ENCODE results near the gene PCK2. TPM values are rescaled to one million over a fixed set of nuclear protein-coding genes. Genes with fewer than 3 reads are reported as not detected.

PCK2 gene
- total RNA-seq, 2 donors from 2014 or later, result 1.8 to 10.7 TPM

DNA sequence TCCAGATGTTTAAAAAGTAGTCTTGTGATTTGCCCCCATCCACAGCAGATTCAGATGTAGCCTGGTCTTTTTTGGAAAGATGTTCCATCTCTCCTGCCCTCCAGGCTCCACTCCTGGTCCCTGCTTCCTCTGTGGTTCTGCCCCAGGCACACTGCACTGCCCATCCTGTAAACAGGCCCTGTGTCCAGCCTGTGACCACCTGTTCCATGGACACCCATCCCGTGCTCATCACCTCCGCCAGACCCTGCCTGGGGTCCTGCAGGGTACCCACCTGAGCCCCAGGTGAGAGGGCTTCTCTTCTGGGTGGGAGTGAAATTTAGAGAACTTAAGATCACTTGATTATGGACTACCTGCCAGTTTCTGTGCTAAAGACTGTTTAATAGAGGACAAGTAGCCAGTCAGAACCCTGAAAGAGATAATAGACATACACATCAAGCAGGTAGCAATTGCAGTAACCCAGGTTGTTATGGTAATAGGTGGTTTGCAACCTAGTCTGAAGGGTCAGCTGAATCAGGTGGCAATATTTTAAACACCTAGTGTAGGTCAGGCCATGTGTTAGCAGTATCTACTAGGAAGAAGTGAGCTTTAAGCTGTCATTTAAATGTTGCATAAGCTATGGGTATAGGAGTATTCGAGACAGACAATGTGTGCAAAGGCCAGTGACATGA lies 55.3 kb downstream of the PCK2 start:
- no peaks in the 10 kb centered on the region for H3K27me3 ChIP-seq
- no peak for DNase-seq (ENCODE audit: low spot score)

DNA sequence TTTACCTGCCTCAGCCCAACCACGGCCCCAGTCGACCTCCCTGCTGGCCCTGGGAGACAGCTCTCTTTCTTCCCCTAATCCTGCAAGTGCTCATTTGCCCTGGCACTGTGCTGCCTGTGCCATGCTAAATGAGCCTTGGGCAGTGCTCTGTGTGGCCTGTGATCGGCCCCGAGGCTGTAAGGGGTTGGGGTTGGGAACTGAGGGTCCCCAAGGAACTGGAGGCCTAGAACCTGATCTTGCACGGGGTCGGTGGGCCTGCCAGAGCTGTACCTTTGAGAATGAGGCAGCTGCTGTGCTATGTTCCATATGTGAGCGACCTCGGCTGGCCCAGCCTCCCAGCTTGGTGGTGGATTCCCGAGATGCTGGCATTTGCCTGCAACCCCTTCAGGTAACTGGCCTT lies 56.0 kb downstream of the PCK2 start:
- no peaks in the 10 kb centered on the region for H3K27me3 ChIP-seq
- no peak overlapping the region for H3K4me3 ChIP-seq
- TF ChIP-seq, protein P1, sequence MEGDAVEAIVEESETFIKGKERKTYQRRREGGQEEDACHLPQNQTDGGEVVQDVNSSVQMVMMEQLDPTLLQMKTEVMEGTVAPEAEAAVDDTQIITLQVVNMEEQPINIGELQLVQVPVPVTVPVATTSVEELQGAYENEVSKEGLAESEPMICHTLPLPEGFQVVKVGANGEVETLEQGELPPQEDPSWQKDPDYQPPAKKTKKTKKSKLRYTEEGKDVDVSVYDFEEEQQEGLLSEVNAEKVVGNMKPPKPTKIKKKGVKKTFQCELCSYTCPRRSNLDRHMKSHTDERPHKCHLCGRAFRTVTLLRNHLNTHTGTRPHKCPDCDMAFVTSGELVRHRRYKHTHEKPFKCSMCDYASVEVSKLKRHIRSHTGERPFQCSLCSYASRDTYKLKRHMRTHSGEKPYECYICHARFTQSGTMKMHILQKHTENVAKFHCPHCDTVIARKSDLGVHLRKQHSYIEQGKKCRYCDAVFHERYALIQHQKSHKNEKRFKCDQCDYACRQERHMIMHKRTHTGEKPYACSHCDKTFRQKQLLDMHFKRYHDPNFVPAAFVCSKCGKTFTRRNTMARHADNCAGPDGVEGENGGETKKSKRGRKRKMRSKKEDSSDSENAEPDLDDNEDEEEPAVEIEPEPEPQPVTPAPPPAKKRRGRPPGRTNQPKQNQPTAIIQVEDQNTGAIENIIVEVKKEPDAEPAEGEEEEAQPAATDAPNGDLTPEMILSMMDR (IDR thresholded peaks at IDR 0.05), result no peak
- no peak overlapping the region for H3K27ac ChIP-seq
- no peak for DNase-seq (ENCODE audit: low spot score)
- H3K9me3 ChIP-seq, result no peaks in the 10 kb centered on the region
- peaks cover 0 to 30% of the 10 kb centered on the region in 2 donors for H3K4me1 ChIP-seq
- H3K36me3 ChIP-seq, result peaks cover 54% of the 10 kb centered on the region

More for the DNA sequence above, 55.3 kb downstream of the PCK2 start:
- Histone ChIP-seq H3K4me1 (peaks cover 0 to 30% of the 10 kb centered on the region in 2 donors), H3K4me3 (no peak overlapping the region), H3K9me3 (no peaks in the 10 kb centered on the region), H3K36me3 (peaks cover 48% of the 10 kb centered on the region), H3K27ac (no peak overlapping the region)
- TF ChIP-seq, protein P1 (IDR thresholded peaks at IDR 0.05), result no peak

DNA sequence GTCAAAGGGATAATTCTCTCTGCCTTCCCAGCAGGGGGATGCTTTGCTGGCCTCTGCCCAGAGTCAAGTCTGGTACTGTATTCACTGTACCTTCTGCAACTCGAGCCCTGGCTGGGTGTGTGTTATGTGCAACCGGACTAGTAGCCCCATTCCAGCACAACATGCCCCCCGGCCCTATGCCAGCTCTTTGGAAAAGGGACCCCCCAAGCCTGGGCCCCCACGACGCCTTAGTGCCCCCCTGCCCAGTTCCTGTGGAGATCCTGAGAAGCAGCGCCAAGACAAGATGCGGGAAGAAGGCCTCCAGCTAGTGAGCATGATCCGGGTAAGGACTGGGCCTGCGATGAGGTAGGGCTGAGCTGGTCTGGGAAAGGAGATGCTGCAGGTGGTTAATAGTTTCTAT lies 56.5 kb downstream of the PCK2 start:
- Histone ChIP-seq H3K4me1 (peaks cover 0 to 26% of the 10 kb centered on the region in 2 donors), H3K4me3 (no peak overlapping the region), H3K9me3 (no peaks in the 10 kb centered on the region), H3K27ac (no peak overlapping the region), H3K27me3 (no peaks in the 10 kb centered on the region), H3K36me3 (peaks cover 59% of the 10 kb centered on the region)
- no peak for DNase-seq (ENCODE audit: low spot score)
- TF ChIP-seq, protein P1 (IDR thresholded peaks at IDR 0.05), result no peak

DNA sequence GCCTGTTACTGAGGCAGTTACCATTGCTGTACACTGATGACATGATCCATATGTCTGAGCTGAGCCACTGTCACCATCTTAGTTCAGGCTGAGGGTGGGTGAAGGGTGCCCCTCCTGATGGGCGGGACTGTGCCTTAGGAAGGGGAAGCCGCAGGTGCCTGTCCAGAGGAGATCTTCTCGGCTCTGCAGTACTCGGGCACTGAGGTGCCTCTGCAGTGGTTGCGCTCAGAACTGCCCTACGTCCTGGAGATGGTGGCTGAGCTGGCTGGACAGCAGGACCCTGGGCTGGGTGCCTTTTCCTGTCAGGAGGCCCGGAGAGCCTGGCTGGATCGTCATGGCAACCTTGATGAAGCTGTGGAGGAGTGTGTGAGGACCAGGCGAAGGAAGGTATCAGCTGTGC lies 56.9 kb downstream of the PCK2 start:
- peaks cover 64% of the 10 kb centered on the region for H3K36me3 ChIP-seq
- DNase-seq (ENCODE audit: low spot score), result no peak

DNA sequence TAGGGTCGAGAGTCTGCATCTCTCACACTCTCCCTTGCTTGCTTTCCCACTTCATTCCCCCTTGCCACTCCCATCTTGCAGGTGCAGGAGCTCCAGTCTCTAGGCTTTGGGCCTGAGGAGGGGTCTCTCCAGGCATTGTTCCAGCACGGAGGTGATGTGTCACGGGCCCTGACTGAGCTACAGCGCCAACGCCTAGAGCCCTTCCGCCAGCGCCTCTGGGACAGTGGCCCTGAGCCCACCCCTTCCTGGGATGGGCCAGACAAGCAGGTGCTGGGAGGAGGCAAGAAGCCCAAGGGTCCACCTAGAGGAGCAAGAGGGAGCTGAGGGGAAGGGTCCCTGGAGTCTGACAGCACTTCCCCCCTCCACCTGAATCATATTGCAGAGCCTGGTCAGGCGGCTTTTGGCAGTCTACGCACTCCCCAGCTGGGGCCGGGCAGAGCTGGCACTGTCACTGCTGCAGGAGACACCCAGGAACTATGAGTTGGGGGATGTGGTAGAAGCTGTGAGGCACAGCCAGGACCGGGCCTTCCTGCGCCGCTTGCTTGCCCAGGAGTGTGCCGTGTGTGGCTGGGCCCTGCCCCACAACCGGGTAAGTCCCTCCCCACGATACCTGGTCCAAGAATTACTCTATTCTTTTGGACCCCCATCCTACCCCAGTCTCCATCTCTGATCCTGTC lies 57.4 kb downstream of the PCK2 start:
- Histone ChIP-seq H3K4me1 (peaks cover 0 to 18% of the 10 kb centered on the region in 2 donors), H3K27ac (no peak overlapping the region), H3K4me3 (no peak overlapping the region), H3K9me3 (no peaks in the 10 kb centered on the region), H3K36me3 (peaks cover 69% of the 10 kb centered on the region), H3K27me3 (no peaks in the 10 kb centered on the region)
- no peak for DNase-seq (ENCODE audit: low spot score)
- TF ChIP-seq, protein P1 (IDR thresholded peaks at IDR 0.05), result no peak

More for the DNA sequence above, 56.9 kb downstream of the PCK2 start:
- Histone ChIP-seq H3K27ac (no peak overlapping the region), H3K27me3 (no peaks in the 10 kb centered on the region), H3K4me3 (no peak overlapping the region), H3K4me1 (peaks cover 0 to 22% of the 10 kb centered on the region in 2 donors), H3K9me3 (no peaks in the 10 kb centered on the region)
- TF ChIP-seq, protein P1 (IDR thresholded peaks at IDR 0.05), result no peak

Small RNAs within 50 kb of the gene (microRNA-seq; reads per million reads assigned to microRNA genes)
- 0 reads per million in 2 donors for gene MIR7703 (ENCODE audit: borderline number of aligned reads in 2 of 2, borderline replicate concordance in 1 of 2)

Other genes starting within 250 kb of the PCK2 start
- gene DHRS4, start 140.5 kb upstream of the PCK2 start, total RNA-seq, result 10 to 100 TPM; 29.6 to 38.8 TPM
- gene DHRS4L2, start 105.4 kb upstream of the PCK2 start, total RNA-seq, result 10 to 100 TPM; 10.6 to 17.6 TPM
- not detected for gene CARMIL3, start 42.3 kb upstream of the PCK2 start, total RNA-seq
- gene CPNE6, start 22.7 kb upstream of the PCK2 start, total RNA-seq, result under 1 TPM in 1 of 2 donors, not detected in 1; 0.24 TPM
- gene DCAF11, start 20.5 kb downstream of the PCK2 start, total RNA-seq, result 10 to 100 TPM; 54.1 to 69.8 TPM
- gene NRL, start 20.6 kb downstream of the PCK2 start, total RNA-seq, result 1 to 10 TPM; 2.5 to 5.0 TPM
- gene FITM1, start 36.3 kb downstream of the PCK2 start, total RNA-seq, result 100 to 1,000 TPM in 1 of 2 donors, 10 to 100 TPM in 1; 74.3 to 180 TPM
- gene PSME1, start 41.9 kb downstream of the PCK2 start, total RNA-seq, result 100 to 1,000 TPM in 1 of 2 donors, 10 to 100 TPM in 1; 72.9 to 112 TPM
- gene EMC9, start 47.3 kb downstream of the PCK2 start, total RNA-seq, result 10 to 100 TPM in 1 of 2 donors, 1 to 10 TPM in 1; 9.9 to 16.8 TPM
- 10 to 100 TPM; 23.1 to 40.6 TPM for gene PSME2, start 52.3 kb downstream of the PCK2 start, total RNA-seq
- gene RNF31, start 53.2 kb downstream of the PCK2 start, total RNA-seq, result 10 to 100 TPM; 24.1 to 47.5 TPM
- 10 to 100 TPM; 29.2 to 33.1 TPM for gene IRF9, start 67.0 kb downstream of the PCK2 start, total RNA-seq
- 1 to 10 TPM; 3.8 to 5.6 TPM for gene REC8, start 77.8 kb downstream of the PCK2 start, total RNA-seq
- 10 to 100 TPM; 12.1 to 15.7 TPM for gene IPO4, start 94.5 kb downstream of the PCK2 start, total RNA-seq
- 10 to 100 TPM; 23.5 to 42.7 TPM for gene TM9SF1, start 101.1 kb downstream of the PCK2 start, total RNA-seq
- not detected for gene TSSK4, start 111.4 kb downstream of the PCK2 start, total RNA-seq
- 10 to 100 TPM; 31.6 to 63.0 TPM for gene CHMP4A, start 119.2 kb downstream of the PCK2 start, total RNA-seq
- 10 to 100 TPM; 15.5 to 19.7 TPM for gene MDP1, start 121.8 kb downstream of the PCK2 start, total RNA-seq
- 100 to 1,000 TPM; 184 to 206 TPM for gene NEDD8, start 138.1 kb downstream of the PCK2 start, total RNA-seq
- 10 to 100 TPM; 28.1 to 31.7 TPM for gene GMPR2, start 138.6 kb downstream of the PCK2 start, total RNA-seq
- gene TINF2, start 148.3 kb downstream of the PCK2 start, total RNA-seq, result 10 to 100 TPM; 28.2 to 36.3 TPM
- gene TGM1, start 168.9 kb downstream of the PCK2 start, total RNA-seq, result 10 to 100 TPM; 11.9 to 36.9 TPM
- 10 to 100 TPM; 21.3 to 22.2 TPM for gene RABGGTA, start 177.3 kb downstream of the PCK2 start, total RNA-seq
- gene DHRS1, start 205.5 kb downstream of the PCK2 start, total RNA-seq, result 10 to 100 TPM; 10.1 to 13.7 TPM
- gene NOP9, start 205.5 kb downstream of the PCK2 start, total RNA-seq, result 10 to 100 TPM; 13.9 to 15.5 TPM
- 1 to 10 TPM; 2.0 to 6.6 TPM for gene CIDEB, start 213.7 kb downstream of the PCK2 start, total RNA-seq
- 1 to 10 TPM in 1 of 2 donors, under 1 TPM in 1; 0.98 to 1.4 TPM for gene LTB4R2, start 215.8 kb downstream of the PCK2 start, total RNA-seq
- gene LTB4R, start 217.2 kb downstream of the PCK2 start, total RNA-seq, result 1 to 10 TPM; 1.9 to 3.0 TPM
- gene ADCY4, start 240.8 kb downstream of the PCK2 start, total RNA-seq, result 10 to 100 TPM; 17.1 to 25.5 TPM
- 1 to 10 TPM; 1.9 to 3.8 TPM for gene RIPK3, start 245.7 kb downstream of the PCK2 start, total RNA-seq